ENCODE results near the gene SH3GL3.

DNA sequence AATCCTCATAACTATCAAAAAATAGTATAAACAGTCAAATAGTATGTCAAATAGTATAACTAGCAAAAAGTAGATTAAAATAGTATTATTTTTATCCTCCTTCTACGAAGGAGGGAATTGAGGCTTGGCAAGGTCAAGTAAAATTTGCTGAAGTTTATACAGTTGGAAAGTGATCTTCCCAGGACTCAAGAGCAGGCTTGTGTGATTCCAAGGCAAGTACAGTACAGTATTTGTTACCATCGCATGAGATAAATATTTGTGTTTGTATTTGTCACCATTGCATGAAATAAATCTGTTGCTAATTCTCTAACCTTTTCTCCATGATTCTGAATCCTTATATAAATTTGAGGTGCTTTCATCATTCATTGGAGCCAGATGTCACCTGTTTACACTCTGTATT is 28.9 kb downstream of the SH3GL3 start:
- TF ChIP-seq, protein P1, sequence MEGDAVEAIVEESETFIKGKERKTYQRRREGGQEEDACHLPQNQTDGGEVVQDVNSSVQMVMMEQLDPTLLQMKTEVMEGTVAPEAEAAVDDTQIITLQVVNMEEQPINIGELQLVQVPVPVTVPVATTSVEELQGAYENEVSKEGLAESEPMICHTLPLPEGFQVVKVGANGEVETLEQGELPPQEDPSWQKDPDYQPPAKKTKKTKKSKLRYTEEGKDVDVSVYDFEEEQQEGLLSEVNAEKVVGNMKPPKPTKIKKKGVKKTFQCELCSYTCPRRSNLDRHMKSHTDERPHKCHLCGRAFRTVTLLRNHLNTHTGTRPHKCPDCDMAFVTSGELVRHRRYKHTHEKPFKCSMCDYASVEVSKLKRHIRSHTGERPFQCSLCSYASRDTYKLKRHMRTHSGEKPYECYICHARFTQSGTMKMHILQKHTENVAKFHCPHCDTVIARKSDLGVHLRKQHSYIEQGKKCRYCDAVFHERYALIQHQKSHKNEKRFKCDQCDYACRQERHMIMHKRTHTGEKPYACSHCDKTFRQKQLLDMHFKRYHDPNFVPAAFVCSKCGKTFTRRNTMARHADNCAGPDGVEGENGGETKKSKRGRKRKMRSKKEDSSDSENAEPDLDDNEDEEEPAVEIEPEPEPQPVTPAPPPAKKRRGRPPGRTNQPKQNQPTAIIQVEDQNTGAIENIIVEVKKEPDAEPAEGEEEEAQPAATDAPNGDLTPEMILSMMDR (conservative IDR thresholded peaks at IDR 0.05; ENCODE audit: low read length) = no peak
- no peak for TF ChIP-seq EZH2phosphoT487 (IDR thresholded peaks at IDR 0.05; ENCODE audit: borderline replicate concordance)

All from Loucy (cell line).